GM19035 (cell line): ENCODE data around the gene RNF157.

Source experiments
- ATAC-seq: cut with Tn5 transposase; IDR thresholded peaks from one replicate; pipeline ENCODE4 v1.9.1; 2021; ENCODE audit not compliant: unreplicated experiment

Gene RNF157

DNA sequence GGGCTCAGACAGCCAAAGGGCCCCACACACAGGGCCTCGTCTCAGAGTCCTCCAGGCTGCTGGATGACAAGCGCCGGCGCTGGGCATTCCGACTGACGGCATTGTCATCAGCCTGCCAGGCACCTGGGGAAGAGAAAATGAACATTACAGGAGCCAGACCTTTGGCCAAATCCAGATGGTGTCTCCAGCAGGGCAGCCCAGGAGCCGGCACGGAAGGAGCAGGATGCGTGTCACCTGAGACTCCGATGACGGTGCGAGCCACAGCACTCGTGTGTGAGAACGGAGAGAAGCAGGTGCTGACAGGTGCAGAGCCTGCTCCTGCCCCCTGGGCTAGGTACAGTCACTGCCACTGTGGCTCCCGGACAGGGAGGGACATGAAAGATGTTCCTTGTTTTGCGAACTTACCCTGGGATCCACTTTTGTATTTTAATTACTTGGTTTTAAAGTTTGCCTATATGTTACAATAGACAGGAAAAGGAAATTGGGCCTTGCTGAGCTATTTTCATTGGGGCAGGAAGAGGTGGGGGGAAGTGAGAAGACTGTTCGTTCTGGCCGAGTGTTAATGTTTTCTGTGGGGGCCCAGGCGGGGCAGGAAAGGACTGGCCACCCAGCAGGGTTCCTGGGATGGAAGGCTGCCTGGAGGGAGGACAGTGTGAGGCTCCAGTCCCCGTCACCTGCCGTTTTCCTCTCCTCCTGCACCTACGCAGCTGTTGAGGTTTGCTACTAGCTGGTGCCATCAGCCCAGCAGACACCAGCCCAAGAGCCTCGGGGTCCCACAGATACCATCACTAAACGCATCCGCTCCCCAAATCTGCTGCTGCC is 94.9 kb downstream of the RNF157 start:
- ATAC-seq, result no peak

- no peak for ATAC-seq
Measured at GRCh38 chr17:76142585-76143041, 97.7 kb downstream of the RNF157 start.

DNA sequence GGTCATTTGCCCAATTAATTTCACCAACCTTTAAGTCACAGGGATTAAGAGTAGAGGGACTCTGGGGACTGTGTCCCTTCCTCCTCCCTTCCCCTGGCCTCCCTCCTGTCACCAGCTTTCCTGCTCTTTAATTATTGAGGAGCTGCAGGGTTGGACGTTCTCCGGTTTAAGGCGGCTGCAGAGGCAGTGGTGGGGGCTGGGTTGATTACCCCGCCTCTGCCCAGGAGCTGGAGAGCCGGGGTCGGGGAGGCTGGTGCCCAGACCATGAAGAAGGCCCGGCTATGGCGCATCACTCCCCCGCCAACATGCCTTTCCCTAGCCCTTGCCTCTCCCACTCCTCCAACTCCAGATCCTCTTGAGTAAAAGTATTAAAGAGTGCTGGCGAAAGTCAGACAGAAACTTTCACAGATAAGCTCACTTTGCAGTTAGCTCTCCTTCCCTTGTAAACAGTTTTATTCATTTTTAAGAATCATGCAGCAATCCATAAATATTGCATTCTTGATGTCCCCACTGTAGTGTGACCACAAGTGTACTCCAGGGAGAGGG is 98.2 kb downstream of the RNF157 start:
- ATAC-seq, result no peak

DNA sequence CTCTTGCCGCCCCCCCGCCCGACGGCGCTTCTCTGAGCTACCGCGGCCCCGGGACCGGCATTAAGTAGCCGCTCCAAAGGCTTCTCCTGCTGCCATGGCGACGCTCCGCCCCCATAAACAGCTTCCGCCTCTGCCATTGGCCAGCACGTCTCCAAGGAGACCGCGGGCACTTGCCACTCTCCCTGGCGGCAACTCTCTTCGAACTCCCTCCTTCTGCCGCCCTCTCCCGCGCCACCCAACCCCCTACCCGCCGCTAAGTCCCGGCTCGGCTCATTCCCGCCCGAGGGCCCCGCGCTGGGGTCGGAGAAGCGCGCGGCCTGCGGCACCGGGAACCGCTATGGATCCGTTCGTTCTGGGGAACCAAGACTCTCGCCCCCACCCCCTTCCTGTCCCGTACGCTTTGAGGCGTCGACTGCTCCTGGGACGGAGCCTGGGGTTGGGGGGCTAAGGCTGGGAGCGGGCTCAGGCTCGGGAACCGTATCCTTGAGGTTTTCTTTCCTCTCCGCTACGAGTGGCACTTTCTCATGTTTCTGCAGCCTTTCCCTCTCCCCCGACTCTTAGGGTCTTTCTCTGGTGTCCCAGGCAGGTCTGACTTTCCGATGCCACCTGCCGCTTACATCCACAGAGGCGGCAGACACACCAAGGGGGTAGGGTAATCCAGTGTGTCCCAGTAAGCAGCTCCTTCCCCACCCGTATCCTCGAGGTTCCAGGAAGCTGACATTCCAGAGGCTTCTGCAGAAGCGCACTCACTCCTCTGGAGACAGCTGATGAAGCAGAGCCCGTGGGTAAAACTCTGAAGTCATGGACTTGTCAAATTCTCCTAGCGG is 98.9 kb downstream of the RNF157 start, which contains the start of gene FOXJ1:
FOXJ1 (minus strand) TSS at position 34 of the 827 bp plus-strand sequence. CDS start 850 bp downstream, outside the sequence.
- peak; percentile 70 for ATAC-seq

- ATAC-seq, result no peak
Measured at GRCh38 chr17:76140661-76141211, 99.6 kb downstream of the RNF157 start.

- no peak for ATAC-seq
Measured at GRCh38 chr17:76139801-76140660, 100.3 kb downstream of the RNF157 start.

GRCh38 chr17:76138896-76139752 is 101.2 kb downstream of the RNF157 start:
- ATAC-seq, result no peak

GRCh38 chr17:76138234-76138895 is 101.9 kb downstream of the RNF157 start:
- ATAC-seq, result no peak

GRCh38 chr17:76137351-76138233 is 102.7 kb downstream of the RNF157 start:
- no peak for ATAC-seq

GRCh38 chr17:76137001-76137350 is 103.3 kb downstream of the RNF157 start:
- no peak for ATAC-seq

GRCh38 chr17:76136276-76137000 is 103.9 kb downstream of the RNF157 start:
- ATAC-seq, result no peak

- ATAC-seq, result no peak
Measured at GRCh38 chr17:76135810-76136188, 104.5 kb downstream of the RNF157 start.

DNA sequence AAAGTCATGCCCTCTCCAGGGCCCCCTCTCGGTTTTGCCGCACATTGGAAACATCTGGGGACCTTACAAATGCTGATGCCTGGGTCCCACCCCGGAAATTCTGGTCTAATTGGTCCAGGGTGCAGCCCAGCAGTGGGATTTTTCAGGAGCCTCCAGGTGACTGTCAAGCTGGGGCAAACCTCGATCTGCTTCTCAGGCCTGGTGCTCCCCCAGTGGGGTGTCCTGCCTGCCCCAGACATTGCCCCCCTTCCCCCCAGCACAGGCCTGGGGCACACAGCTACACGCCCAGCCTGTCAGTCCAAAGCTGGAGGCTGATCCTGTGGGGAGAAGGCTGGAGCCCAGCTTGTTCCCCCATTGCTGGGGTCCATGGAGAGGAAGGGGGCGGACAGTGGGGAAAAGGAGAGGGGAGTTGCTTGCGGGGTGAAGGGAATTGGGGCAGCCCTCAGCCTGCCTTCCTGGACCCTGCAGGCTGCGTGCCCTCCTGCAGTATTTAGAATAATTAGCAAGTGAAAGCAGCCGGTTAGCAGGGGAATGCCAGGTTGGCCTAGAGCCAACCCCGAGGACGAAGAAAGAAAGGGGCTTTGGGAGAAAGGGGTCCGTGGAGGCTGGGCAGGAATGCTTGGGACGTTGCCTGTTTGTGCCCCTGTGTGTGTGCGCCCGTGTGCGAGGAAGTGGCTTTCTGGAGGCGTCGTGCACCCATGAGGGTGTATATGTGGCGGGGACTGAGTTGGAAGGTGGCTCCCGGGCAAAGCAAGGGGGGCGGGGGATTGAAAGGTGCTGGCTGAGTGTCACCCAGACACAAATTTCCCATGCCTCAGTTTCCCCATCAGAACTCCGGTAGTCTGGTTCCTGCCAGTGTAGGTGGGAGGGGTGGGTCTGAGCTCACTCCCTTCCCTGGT is 105.1 kb downstream of the RNF157 start:
- ATAC-seq, result no peak

GRCh38 chr17:76132574-76133338 is 107.5 kb downstream of the RNF157 start:
- no peak for ATAC-seq

DNA sequence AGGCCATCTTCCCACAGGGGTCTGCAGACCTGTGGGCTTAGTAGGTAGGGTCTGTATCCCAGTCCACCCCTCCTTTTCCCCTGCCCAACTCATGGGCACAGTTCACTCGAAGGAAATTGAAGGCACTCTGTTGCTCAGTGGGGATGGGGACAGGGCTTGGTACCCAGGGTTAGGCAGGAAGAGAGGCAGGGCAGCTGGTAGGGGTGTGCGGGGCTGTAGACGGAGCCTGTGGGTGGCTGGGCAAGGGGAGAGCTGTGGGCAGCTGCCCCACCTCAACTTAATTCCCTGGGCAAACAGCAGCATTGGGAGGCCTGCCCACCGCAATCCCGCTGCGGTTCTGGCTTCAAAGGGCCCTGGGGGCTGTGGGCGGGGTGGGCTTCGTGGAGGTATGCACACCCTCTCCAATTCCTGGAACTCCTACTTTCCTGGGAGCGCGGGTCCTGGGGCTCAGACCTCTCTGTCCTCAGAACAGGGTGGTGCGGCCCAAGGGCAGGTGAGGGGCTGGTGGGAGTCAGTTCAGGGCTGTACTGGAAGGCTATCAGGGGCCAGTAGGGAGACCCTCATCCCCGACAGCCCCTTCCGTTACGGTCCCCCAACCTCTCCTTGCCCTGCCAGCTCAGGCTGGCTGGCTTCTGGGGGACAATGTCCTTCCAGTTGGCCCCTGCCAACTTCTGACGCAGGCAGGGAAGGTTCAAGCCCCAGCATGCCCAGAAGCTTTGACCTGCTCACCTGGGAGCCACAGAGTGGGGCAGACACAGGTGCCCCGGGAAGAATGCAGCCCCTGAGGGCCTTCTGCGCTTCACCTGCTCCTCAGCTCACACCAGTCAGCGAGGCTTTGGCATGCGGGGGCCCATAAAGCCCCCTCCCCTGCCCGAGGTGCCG is 108.4 kb downstream of the RNF157 start:
- no peak for ATAC-seq
